ENCODE data around the gene TIGD1. TPM values are rescaled to one million over a fixed set of nuclear protein-coding genes. Genes with fewer than 3 reads are reported as not detected.

The TIGD1 gene
- total and polyA plus RNA-seq, 2 of the 13 experiments (the other 11 are each of a cell fraction or from before 2014, with no cell fraction given), result 3.5 to 9.5 TPM

DNA sequence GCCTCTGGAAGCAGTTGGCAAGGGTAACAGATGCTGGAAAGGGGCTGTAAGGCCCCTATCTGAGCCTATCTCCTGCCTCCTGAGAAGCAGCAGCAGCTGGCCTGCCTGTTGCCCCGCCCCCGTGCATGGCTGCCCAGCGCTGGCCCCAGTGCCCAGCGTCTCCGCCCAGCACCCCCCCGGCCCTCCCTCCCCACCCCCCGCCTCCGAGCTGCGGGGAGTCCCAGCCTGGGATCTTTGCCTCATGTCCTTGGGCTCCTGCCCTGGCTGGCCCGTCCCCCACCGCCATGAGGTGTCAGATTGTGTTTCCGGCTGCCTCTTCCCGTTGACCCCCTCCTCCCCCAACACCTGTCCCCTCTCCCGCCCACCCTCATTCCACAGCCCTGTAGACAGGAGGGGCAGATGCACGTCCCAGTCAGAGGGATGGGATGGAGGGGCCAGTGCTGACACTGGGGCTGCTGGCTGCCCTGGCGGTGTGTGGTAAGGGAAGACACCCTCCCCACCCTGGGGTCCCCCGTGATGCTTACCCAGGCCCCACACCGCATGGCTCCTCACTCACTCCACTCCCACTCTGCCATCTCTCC, 24.5 kb downstream of the TIGD1 start, which contains the start of gene CHRND (continued):
- TF ChIP-seq, protein P1, sequence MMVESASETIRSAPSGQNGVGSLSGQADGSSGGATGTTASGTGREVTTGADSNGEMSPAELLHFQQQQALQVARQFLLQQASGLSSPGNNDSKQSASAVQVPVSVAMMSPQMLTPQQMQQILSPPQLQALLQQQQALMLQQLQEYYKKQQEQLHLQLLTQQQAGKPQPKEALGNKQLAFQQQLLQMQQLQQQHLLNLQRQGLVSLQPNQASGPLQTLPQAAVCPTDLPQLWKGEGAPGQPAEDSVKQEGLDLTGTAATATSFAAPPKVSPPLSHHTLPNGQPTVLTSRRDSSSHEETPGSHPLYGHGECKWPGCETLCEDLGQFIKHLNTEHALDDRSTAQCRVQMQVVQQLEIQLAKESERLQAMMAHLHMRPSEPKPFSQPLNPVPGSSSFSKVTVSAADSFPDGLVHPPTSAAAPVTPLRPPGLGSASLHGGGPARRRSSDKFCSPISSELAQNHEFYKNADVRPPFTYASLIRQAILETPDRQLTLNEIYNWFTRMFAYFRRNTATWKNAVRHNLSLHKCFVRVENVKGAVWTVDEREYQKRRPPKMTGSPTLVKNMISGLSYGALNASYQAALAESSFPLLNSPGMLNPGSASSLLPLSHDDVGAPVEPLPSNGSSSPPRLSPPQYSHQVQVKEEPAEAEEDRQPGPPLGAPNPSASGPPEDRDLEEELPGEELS (CRISPR knock-in tag; IDR thresholded peaks at IDR 0.05), result no peak
- TF ChIP-seq SP5 (CRISPR knock-in tag; IDR thresholded peaks at IDR 0.05; ENCODE audit: borderline replicate concordance, low read depth) (peak; percentile 39; the same call in 1 of the 2 replicates), ZNF407 (CRISPR knock-in tag; IDR thresholded peaks at IDR 0.05; ENCODE audit: not compliant biosample characterization) (no peak), ZNF326 (CRISPR knock-in tag; IDR thresholded peaks at IDR 0.05; ENCODE audit: borderline replicate concordance) (no peak), NFIC (IDR thresholded peaks at IDR 0.05; ENCODE audit: low read length) (no peak), ZNF281 (CRISPR knock-in tag; IDR thresholded peaks at IDR 0.05; ENCODE audit: borderline replicate concordance) (peak; percentile 41; the same call in 1 of the 2 replicates), ZNF619 (CRISPR knock-in tag; IDR thresholded peaks at IDR 0.05) (no peak), ZNF772 (CRISPR knock-in tag; IDR thresholded peaks at IDR 0.05) (no peak), ZNF207 (IDR thresholded peaks at IDR 0.05; ENCODE audit: borderline replicate concordance) (no peak), ZNF839 (CRISPR knock-in tag; IDR thresholded peaks at IDR 0.05; ENCODE audit: borderline replicate concordance) (no peak), SIN3B (IDR thresholded peaks at IDR 0.05; ENCODE audit: low read length) (no peak), ZNF510 (CRISPR knock-in tag; IDR thresholded peaks at IDR 0.05; ENCODE audit: low read depth) (no peak)
- TF ChIP-seq, protein P2, sequence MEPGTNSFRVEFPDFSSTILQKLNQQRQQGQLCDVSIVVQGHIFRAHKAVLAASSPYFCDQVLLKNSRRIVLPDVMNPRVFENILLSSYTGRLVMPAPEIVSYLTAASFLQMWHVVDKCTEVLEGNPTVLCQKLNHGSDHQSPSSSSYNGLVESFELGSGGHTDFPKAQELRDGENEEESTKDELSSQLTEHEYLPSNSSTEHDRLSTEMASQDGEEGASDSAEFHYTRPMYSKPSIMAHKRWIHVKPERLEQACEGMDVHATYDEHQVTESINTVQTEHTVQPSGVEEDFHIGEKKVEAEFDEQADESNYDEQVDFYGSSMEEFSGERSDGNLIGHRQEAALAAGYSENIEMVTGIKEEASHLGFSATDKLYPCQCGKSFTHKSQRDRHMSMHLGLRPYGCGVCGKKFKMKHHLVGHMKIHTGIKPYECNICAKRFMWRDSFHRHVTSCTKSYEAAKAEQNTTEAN (CRISPR knock-in tag; conservative IDR thresholded peaks at IDR 0.05), result no peak
